Psoas muscle (tissue), 8 donors: ENCODE data around the gene TBPL1. TPM values are rescaled to one million over a fixed set of nuclear protein-coding genes. Genes with fewer than 3 reads are reported as not detected.

ENCODE experiments used
- ATAC-seq, 4 donors: fragments of 200-7000 bp; cut with Tn5 transposase; one replicate each; pipeline ENCODE4 v1.9.1; 2020; ENCODE audit warnings: moderate library complexity in 3 of 4, mild to moderate bottlenecking in 2 of 4
- DNase-seq, 2 donors: peaks; one replicate each; pipeline ENCODE4 v3.0.0-alpha.2; 2020
- H3K27ac ChIP-seq: fragments of 200-600 bp; one replicate; pipeline ENCODE4 v1.8.0; 2022
- H3K27me3 ChIP-seq, 3 donors: fragments of 200-600 bp in 1 of 3; one replicate each; pipeline versions ENCODE4 v1.6.1 to v1.8.0; 2013 to 2022; ENCODE audit warnings: low read length in 2 of 3, mild to moderate bottlenecking in 2 of 3, moderate library complexity in 1 of 3; ENCODE audit not compliant: insufficient read depth in 3 of 3
- H3K36me3 ChIP-seq, 2 donors: fragments of 200-600 bp in 1 of 2; one replicate each; pipeline versions ENCODE4 v1.6.1 to v1.8.0; 2013 to 2022; ENCODE audit warnings: low read depth in 1 of 2, mild to moderate bottlenecking in 1 of 2, moderate library complexity in 1 of 2; ENCODE audit not compliant: insufficient read depth in 1 of 2
- H3K4me1 ChIP-seq: fragments of 200-600 bp; one replicate; pipeline ENCODE4 v1.8.0; 2022
- H3K4me3 ChIP-seq: fragments of 200-600 bp; one replicate; pipeline ENCODE4 v1.8.0; 2022; ENCODE audit warnings: mild to moderate bottlenecking
- H3K9me3 ChIP-seq: fragments of 200-600 bp; one replicate; pipeline ENCODE4 v1.8.0; 2022
- CTCF ChIP-seq: fragments of 200-600 bp; IDR thresholded peaks from one replicate; pipeline ENCODE4 v1.8.0; 2022; ENCODE audit warnings: antibody characterized with exemption
- WGBS, 3 donors: extraction: QIAGEN DNeasy Blood & Tissue Kit; methylation state at CpG; one replicate each; pipeline versions ENCODE4 v1.1.6 to v1.1.7; 2013; 5-methylcytosine and 5-hydroxymethylcytosine counted together
- intact Hi-C, 2 donors: fragments of 100-400 bp; cut with DNase I; formaldehyde crosslinking; loops; one replicate each; pipeline versions ENCODE4 v1.11.0 to v1.14.2; 2022
- polyA plus RNA-seq, 3 donors: library from polyadenylated mRNA; stranded (reverse); fragments of 200-250 nt; gene quantifications; one replicate each; pipeline ENCODE4 v1.2.3, GENCODE V29; 2013
- total RNA-seq, 4 donors: library from RNA; stranded (reverse); fragmentation: NEBNext Ultra II Directional in 2 of 4; extraction: Animal tissue kit (Norgen Biotek cat#: 25700) in 2 of 4; gene quantifications; one replicate each; pipeline versions ENCODE4 v1.2.1 to v1.2.4, GENCODE V29; 2021 to 2023
- donor health status: healthy with polysubstance abuse.
- donor health status: DM: no; HTN: no; CAD: no; lungs with moderate emphysema.
- donor health status: Bipolar disorder and iron deficiency.
- donor health status: healthy.
- donor health status: DM: yes; HTN: yes; CAD: no.
- donor health status: DM: no; HTN: no; CAD: no.
- donor health status: DM: no; HTN: no; CAD: no.
- donor health status: DM: yes; HTN: yes; CAD: no.

TBPL1 gene
- total and polyA plus RNA-seq, 7 donors = 7.5 to 17.7 (median 11.0) TPM

DNA sequence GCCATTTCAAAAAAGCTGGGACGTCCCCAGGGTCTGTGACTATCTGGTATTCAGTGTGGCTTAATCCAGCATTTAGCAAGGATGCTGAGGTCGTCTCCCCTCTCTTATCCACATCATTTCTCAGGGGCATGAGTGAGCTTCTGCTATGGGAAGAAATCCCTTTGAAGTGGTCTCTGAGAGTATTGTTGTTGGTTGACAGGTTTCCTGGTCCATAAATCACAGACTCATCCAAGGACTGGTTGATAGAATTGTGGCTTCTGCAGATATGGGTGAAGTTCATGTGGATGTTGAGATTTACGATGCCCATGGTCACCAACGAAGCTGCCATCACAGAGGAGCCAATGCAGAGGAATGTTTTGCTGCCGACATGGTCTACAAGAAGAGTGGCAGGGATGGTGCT lies 75.4 kb downstream of the TBPL1 start:
- no peak for ATAC-seq

GRCh38 chr6:134029495-134030455 lies 76.8 kb downstream of the TBPL1 start:
- no peaks in the 10 kb centered on the region for H3K9me3 ChIP-seq
- no peak for TF ChIP-seq CTCF
- H3K27ac ChIP-seq = no peak overlapping the region
- 73 to 75% (median 74%) methylated on average over 6 of the region's 6 CpGs for WGBS, 3 donors
- H3K36me3 ChIP-seq = peaks cover 0 to 27% of the 10 kb centered on the region in 2 donors
- no peaks in the 10 kb centered on the region for H3K27me3 ChIP-seq
- H3K4me3 ChIP-seq = no peak overlapping the region
- DNase-seq (no peak), ATAC-seq (peak in 2 of 4 donors; percentile 19 to 43)
- intact Hi-C loops = no loop called here
- H3K4me1 ChIP-seq = no peaks in the 10 kb centered on the region

More for the DNA sequence above, 75.4 kb downstream of the TBPL1 start:
- Histone ChIP-seq H3K27ac (no peak overlapping the region), H3K4me1 (no peaks in the 10 kb centered on the region), H3K9me3 (no peaks in the 10 kb centered on the region), H3K4me3 (no peak overlapping the region), H3K27me3 (no peaks in the 10 kb centered on the region), H3K36me3 (peaks cover 0 to 34% of the 10 kb centered on the region in 2 donors)
- DNase-seq = no peak
- intact Hi-C loops = no loop called here
- 81 to 84% (median 82%) methylated on average over 5 of the region's 5 CpGs for WGBS, 3 donors
- TF ChIP-seq CTCF = no peak

DNA sequence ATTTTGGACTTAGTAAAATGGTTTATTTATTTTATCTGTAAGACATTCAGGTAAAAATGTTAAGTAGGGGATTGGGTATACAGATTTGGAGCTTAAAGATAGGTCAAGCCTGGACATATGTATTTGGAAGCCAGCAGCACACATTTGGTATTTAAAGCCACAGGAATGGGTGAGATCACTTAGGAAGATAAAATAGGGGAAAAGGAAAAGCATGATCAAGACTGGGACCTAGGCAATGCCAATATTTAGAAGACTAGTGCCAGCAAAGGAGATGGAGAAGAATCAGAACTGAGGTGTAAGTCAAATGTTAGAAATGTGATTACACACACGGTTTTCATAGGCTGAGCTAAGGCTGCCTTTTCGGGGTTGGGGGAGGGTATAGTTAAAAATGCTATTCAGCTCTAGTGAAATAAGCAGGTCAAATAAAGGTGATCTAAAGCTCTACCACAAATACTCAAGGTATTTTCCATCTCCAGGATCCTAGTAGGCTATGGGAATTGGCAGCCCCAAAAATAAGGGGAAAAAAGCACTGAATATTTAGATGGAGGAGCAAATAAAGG lies 78.8 kb downstream of the TBPL1 start:
- ATAC-seq (no peak), DNase-seq (no peak)
- Histone ChIP-seq H3K9me3 (no peaks in the 10 kb centered on the region), H3K27me3 (no peaks in the 10 kb centered on the region), H3K27ac (no peak overlapping the region), H3K36me3 (peaks cover 0 to 22% of the 10 kb centered on the region in 2 donors), H3K4me1 (no peaks in the 10 kb centered on the region), H3K4me3 (no peak overlapping the region)
- TF ChIP-seq CTCF = no peak
- intact Hi-C loops = no loop called here
- WGBS, 3 donors = 69 to 77% (median 72%) methylated on average over 2 of the region's 2 CpGs

DNA sequence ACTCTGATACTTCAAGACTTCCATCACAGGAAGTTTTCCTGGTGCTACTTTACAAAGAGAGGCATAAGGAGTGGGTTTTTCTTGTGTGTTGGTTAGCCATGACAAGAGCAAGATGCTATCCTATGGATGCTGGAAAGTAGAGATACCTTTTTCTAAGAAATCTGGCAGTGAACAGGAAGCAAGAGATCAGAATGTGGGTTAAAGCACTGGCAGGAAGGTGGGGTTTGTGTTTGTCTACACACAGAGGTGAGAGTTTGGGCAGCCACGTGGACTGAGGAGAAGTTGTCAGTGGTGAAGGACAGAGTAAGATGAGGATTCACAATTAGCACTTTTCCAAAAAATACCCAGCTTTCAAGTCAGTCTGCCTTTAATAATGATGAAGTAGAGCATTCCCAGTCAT lies 81.5 kb downstream of the TBPL1 start:
- Histone ChIP-seq H3K27me3 (no peaks in the 10 kb centered on the region), H3K9me3 (no peaks in the 10 kb centered on the region), H3K4me3 (no peak overlapping the region), H3K27ac (no peak overlapping the region), H3K36me3 (no peaks in the 10 kb centered on the region), H3K4me1 (no peaks in the 10 kb centered on the region)
- TF ChIP-seq CTCF = no peak
- WGBS, 3 donors = 71 to 88% (median 83%) methylated on average over 1 of the region's 1 CpG
- ATAC-seq = no peak
- DNase-seq = no peak
- intact Hi-C loops = no loop called here
